Neural cell (in vitro differentiated cells): ENCODE measurements around the gene LTA4H.

Experiments used
- EP300 ChIP-seq: fragments of 450-650 bp; conservative IDR thresholded peaks from 2 replicates; pipeline ENCODE4 v1.6.1; 2014; ENCODE audit warnings: antibody characterized with exemption, mild to moderate bottlenecking, moderate library complexity; ENCODE audit not compliant: poor library complexity, severe bottlenecking
- POLR2AphosphoS5 ChIP-seq: IDR thresholded peaks from 2 replicates; pipeline ENCODE4 v1.6.1; 2012

DNA sequence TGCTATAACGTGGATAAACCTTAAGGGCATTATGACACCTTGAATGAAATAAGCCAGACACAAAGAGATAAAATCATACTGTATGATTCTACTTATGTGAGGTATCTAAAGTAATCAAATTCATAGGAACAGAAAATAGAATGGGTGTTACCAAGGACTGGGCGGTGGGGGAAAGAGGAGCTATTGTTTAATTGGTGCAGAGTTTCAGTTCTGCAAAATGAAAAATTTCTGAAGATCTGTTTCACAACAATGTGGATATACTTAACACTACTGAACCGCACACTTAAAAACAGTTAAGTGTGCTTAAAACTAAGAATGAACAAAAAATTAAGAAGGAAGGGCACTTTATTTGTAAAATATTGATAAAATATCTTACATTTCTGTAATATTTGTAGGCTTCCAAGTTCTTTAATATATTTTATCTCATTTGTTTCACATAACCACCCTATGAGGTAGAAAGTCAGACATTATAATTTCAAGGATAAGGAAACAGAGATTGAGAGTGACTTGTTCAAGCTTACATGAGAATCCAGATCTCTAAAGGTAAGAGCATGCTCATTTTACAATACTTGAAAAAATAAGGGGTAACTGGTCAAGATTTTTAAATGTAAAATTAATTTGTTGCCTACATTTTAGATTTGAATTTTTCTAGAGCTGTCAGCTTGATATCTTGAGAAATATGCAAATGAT is 14.9 kb downstream of the LTA4H start:
- TF ChIP-seq POLR2AphosphoS5: no peak
- no peak for TF ChIP-seq EP300
